ENCODE measurements around the gene RHEBL1.

Gene RHEBL1

DNA sequence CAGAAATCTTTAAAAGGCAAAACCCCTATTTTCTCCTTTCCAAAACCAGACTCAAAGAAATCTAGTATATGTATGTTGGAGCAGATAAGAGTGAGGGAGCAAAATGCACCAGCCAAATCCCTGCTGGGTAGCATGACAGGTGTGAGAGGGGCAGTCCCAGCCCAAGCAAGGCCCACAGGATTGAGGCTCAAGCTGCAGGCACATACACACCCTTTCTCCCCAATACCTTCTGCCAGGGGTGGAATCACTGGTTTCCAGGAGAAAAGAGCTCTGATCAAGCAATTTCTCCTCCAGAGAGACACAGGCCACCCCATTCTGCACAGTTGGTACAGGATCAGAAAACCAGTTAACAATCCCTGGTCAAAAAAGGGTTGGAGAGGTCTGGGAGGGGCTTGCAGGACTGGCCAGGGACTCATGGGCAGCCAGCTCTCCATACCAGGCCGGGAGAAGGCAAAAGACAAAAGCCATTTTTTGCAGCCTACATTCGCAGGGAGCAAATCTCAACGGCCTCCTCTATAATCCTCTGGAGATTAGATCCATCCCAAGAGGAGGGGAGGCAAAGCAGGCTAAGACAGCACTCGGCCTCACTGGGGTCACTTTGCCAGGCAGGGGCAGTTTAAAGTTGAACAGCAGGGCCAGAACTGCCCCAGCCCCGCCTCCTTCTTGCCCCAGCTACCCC, 11.3 kb downstream of the RHEBL1 start:
- no peaks in the 10 kb centered on the region for H3K9me3 ChIP-seq (ENCODE audit: control insufficient read depth, insufficient read depth, low read depth, low read length)
- TF ChIP-seq ZNF548 (tag by site-specific recombination; IDR thresholded peaks at IDR 0.05), result no peak
- TF ChIP-seq ZBTB48 (tag by site-specific recombination; IDR thresholded peaks at IDR 0.05), result no peak
- TF ChIP-seq, protein P1, sequence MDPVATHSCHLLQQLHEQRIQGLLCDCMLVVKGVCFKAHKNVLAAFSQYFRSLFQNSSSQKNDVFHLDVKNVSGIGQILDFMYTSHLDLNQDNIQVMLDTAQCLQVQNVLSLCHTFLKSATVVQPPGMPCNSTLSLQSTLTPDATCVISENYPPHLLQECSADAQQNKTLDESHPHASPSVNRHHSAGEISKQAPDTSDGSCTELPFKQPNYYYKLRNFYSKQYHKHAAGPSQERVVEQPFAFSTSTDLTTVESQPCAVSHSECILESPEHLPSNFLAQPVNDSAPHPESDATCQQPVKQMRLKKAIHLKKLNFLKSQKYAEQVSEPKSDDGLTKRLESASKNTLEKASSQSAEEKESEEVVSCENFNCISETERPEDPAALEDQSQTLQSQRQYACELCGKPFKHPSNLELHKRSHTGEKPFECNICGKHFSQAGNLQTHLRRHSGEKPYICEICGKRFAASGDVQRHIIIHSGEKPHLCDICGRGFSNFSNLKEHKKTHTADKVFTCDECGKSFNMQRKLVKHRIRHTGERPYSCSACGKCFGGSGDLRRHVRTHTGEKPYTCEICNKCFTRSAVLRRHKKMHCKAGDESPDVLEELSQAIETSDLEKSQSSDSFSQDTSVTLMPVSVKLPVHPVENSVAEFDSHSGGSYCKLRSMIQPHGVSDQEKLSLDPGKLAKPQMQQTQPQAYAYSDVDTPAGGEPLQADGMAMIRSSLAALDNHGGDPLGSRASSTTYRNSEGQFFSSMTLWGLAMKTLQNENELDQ (tag by site-specific recombination; IDR thresholded peaks at IDR 0.05; ENCODE audit: low read depth), result no peak
- no peak for TF ChIP-seq KLF8 (tag by site-specific recombination; IDR thresholded peaks at IDR 0.05)
- TF ChIP-seq ZNF140 (tag by site-specific recombination; IDR thresholded peaks at IDR 0.05), result no peak
- no peak for TF ChIP-seq ZNF274 (IDR thresholded peaks at IDR 0.05; ENCODE audit: low read length)
- no peak for TF ChIP-seq ZNF274 (tag by site-specific recombination; IDR thresholded peaks at IDR 0.05; ENCODE audit: borderline replicate concordance)
- TF ChIP-seq ZNF768 (tag by site-specific recombination; IDR thresholded peaks at IDR 0.05), result no peak
- TF ChIP-seq SP7 (tag by site-specific recombination; IDR thresholded peaks at IDR 0.05), result no peak
- no peak for TF ChIP-seq ZNF747 (tag by site-specific recombination; IDR thresholded peaks at IDR 0.05)
- no peak for TF ChIP-seq ZNF146 (tag by site-specific recombination; IDR thresholded peaks at IDR 0.05)
- TF ChIP-seq ZNF707 (tag by site-specific recombination; IDR thresholded peaks at IDR 0.05), result no peak
- TF ChIP-seq ZNF830 (tag by site-specific recombination; IDR thresholded peaks at IDR 0.05; ENCODE audit: low read depth), result no peak
- TF ChIP-seq KLF9 (tag by site-specific recombination; IDR thresholded peaks at IDR 0.05; ENCODE audit: low read depth), result no peak
- no peak for TF ChIP-seq WT1 (tag by site-specific recombination; IDR thresholded peaks at IDR 0.05)
- no peak for TF ChIP-seq GFI1B (tag by site-specific recombination; IDR thresholded peaks at IDR 0.05)
- H3K36me3 ChIP-seq (ENCODE audit: control insufficient read depth in 2 of 2, insufficient read depth in 1 of 2, low read length in 2 of 2), result peaks cover 7 to 24% of the 10 kb centered on the region in 2 experiments; a peak in 2 of 3 replicates
- POLR2A ChIA-PET, result interaction anchor here (1.1 to 3.6 kb wide), 8 partner anchors 10 to 130 kb away, joined by 3 to 26 read pairs (median 5); partner anchors contain the start of genes ARF3, RHEBL1, TUBA1A and TUBA1B
- CTCF ChIA-PET, result interaction anchor here (0.6 to 2.4 kb wide), 9 partner anchors 9 to 62 kb away, joined by 3 to 18 read pairs (median 4); no protein-coding TSS in a partner anchor
- peak overlapping the region; percentile 93; the same call in 1 of the 2 replicates for H3K27ac ChIP-seq (ENCODE audit: extremely low read depth, low read depth, low read length)
- H3K4me1 ChIP-seq (ENCODE audit: control insufficient read depth, insufficient read depth, low read length), result peaks cover 11% of the 10 kb centered on the region
- H3K4me3 ChIP-seq (ENCODE audit: low read depth, low read length), result peak overlapping the region; percentile 95

DNA sequence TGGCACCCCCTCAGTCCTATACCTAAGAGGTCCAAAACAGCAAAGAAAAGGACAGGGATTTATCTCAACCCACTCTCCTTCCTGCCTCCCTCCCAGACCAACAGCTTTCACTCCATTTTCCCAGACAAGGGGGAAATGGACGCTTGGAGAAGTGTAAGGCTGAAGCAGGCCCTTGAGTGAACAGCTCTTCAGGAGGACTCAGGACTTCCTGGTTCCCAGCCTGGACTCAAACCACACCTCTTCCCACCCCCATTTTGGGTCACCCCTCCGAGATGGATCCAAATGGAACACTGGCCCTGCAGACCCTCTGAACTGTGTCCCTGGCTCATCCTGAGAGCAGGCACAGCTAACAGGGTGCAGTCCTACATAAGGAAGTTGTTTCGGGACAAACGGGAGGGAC, 11.9 kb downstream of the RHEBL1 start:
- POLR2A ChIA-PET, result interaction anchor here (0.9 to 3.6 kb wide), 5 partner anchors 10 to 130 kb away, joined by 3 to 26 read pairs (median 3); partner anchors contain the start of genes ARF3, LMBR1L, TUBA1A and TUBA1B
- CTCF ChIA-PET, result interaction anchor here (0.6 to 2.4 kb wide), 6 partner anchors 12 to 40 kb away, joined by 3 to 18 read pairs (median 4); no protein-coding TSS in a partner anchor
- H3K36me3 ChIP-seq (ENCODE audit: control insufficient read depth in 2 of 2, insufficient read depth in 1 of 2, low read length in 2 of 2), result peaks cover 13 to 30% of the 10 kb centered on the region in 2 experiments; a peak in 2 of 3 replicates
- TF ChIP-seq, protein P2, sequence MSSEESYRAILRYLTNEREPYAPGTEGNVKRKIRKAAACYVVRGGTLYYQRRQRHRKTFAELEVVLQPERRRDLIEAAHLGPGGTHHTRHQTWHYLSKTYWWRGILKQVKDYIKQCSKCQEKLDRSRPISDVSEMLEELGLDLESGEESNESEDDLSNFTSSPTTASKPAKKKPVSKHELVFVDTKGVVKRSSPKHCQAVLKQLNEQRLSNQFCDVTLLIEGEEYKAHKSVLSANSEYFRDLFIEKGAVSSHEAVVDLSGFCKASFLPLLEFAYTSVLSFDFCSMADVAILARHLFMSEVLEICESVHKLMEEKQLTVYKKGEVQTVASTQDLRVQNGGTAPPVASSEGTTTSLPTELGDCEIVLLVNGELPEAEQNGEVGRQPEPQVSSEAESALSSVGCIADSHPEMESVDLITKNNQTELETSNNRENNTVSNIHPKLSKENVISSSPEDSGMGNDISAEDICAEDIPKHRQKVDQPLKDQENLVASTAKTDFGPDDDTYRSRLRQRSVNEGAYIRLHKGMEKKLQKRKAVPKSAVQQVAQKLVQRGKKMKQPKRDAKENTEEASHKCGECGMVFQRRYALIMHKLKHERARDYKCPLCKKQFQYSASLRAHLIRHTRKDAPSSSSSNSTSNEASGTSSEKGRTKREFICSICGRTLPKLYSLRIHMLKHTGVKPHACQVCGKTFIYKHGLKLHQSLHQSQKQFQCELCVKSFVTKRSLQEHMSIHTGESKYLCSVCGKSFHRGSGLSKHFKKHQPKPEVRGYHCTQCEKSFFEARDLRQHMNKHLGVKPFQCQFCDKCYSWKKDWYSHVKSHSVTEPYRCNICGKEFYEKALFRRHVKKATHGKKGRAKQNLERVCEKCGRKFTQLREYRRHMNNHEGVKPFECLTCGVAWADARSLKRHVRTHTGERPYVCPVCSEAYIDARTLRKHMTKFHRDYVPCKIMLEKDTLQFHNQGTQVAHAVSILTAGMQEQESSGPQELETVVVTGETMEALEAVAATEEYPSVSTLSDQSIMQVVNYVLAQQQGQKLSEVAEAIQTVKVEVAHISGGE (tag by site-specific recombination; conservative IDR thresholded peaks at IDR 0.05; ENCODE audit: low read depth), result no peak
- TF ChIP-seq ZNF416 (tag by site-specific recombination; IDR thresholded peaks at IDR 0.05) (no peak), ZNF335 (tag by site-specific recombination; conservative IDR thresholded peaks at IDR 0.05) (peak; percentile 27), PRDM1 (tag by site-specific recombination; IDR thresholded peaks at IDR 0.05) (peak; percentile 70), ZNF202 (tag by site-specific recombination; IDR thresholded peaks at IDR 0.05; ENCODE audit: borderline replicate concordance) (no peak), ZNF560 (tag by site-specific recombination; IDR thresholded peaks at IDR 0.05; ENCODE audit: borderline replicate concordance) (no peak), ZNF548 (tag by site-specific recombination; IDR thresholded peaks at IDR 0.05) (no peak), ZNF292 (tag by site-specific recombination; IDR thresholded peaks at IDR 0.05; ENCODE audit: borderline replicate concordance, low read depth) (no peak), ZNF555 (tag by site-specific recombination; conservative IDR thresholded peaks at IDR 0.05) (no peak), ZNF837 (tag by site-specific recombination; IDR thresholded peaks at IDR 0.05) (no peak)
- TF ChIP-seq, protein P3, sequence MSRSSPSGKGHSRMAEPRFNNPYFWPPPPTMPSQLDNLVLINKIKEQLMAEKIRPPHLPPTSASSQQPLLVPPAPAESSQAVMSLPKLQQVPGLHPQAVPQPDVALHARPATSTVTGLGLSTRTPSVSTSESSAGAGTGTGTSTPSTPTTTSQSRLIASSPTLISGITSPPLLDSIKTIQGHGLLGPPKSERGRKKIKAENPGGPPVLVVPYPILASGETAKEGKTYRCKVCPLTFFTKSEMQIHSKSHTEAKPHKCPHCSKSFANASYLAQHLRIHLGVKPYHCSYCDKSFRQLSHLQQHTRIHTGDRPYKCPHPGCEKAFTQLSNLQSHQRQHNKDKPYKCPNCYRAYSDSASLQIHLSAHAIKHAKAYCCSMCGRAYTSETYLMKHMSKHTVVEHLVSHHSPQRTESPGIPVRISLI (tag by site-specific recombination; IDR thresholded peaks at IDR 0.05), result no peak
- TF ChIP-seq, protein P4, sequence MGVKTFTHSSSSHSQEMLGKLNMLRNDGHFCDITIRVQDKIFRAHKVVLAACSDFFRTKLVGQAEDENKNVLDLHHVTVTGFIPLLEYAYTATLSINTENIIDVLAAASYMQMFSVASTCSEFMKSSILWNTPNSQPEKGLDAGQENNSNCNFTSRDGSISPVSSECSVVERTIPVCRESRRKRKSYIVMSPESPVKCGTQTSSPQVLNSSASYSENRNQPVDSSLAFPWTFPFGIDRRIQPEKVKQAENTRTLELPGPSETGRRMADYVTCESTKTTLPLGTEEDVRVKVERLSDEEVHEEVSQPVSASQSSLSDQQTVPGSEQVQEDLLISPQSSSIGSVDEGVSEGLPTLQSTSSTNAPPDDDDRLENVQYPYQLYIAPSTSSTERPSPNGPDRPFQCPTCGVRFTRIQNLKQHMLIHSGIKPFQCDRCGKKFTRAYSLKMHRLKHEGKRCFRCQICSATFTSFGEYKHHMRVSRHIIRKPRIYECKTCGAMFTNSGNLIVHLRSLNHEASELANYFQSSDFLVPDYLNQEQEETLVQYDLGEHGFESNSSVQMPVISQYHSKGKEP (tag by site-specific recombination; IDR thresholded peaks at IDR 0.05), result no peak

More for the DNA sequence above, 11.9 kb downstream of the RHEBL1 start:
- no peaks in the 10 kb centered on the region for H3K9me3 ChIP-seq (ENCODE audit: control insufficient read depth, insufficient read depth, low read depth, low read length)
- peaks cover 11% of the 10 kb centered on the region for H3K4me1 ChIP-seq (ENCODE audit: control insufficient read depth, insufficient read depth, low read length)
- H3K4me3 ChIP-seq (ENCODE audit: low read depth, low read length), result peak overlapping the region; percentile 95
- H3K27ac ChIP-seq (ENCODE audit: extremely low read depth, low read depth, low read length), result peak overlapping the region; percentile 35
